NOMO-1 treated with dmso at 0.1 percent for 144 hours (cell line): ENCODE results near the gene TRAPPC6A.
A peak's percentile ranks its signal among the peaks of the same experiment; 100 is the strongest.

Experiments used
- DNase-seq: peaks from one replicate; lab custom pipeline; 2025; ENCODE audit not compliant: unreplicated experiment; lab: John Stamatoyannopoulos, UW

The TRAPPC6A gene

DNA sequence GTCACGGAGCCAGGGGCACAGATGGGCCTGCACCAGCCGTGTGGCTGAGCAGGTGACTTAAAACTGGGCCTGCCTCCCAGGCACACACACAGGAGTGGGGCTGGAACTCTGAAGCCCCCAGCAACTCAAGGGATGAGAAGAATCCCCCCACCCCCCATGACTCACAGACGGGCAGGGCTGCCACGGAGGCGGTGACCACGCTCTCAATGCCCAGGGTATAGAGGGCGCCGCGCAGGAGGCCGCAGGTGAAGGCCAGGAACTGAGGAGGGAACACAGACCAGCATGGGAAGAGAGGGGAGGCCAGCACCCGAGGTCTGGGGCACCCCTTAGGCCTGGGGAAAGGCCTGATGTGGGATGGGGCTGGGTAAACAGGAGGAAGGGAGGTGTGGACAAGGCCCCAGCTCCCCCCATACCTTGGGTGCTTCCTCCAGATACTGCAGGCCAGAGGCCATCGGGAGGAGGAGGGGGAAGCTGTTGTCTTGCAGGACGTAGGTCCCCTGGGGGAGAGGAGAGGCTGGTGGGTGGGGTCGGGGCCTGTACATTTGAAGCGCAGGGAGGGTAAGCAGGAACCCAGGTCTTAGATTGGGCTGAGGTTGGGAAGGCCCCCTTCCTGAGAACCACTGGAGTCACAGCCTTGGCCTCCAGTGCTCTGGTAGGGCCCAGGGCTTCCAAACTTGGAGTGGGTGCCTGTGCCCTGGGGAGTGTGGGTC is 14.1 kb downstream of the TRAPPC6A start:
- no peak for DNase-seq

DNA sequence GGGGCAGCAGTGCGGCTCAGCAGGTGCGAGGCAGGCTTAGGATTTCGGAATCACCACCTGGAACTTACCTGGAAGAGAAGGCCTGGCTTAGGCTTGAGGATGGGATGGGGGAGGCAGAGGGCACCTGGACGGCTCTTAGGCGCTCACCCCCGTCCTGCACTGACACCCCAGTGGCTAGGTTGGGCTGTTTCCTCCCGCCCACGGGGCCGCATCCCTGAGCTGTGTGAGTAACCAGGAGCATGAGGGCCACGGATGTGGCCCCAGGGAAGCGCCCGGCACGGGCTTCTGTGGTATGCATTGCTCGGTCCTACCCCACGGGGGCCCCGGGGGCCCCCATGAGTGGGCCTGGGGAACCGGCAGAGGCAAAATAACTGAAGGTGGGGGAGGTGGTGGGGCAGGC is 14.9 kb downstream of the TRAPPC6A start:
- DNase-seq = no peak

DNA sequence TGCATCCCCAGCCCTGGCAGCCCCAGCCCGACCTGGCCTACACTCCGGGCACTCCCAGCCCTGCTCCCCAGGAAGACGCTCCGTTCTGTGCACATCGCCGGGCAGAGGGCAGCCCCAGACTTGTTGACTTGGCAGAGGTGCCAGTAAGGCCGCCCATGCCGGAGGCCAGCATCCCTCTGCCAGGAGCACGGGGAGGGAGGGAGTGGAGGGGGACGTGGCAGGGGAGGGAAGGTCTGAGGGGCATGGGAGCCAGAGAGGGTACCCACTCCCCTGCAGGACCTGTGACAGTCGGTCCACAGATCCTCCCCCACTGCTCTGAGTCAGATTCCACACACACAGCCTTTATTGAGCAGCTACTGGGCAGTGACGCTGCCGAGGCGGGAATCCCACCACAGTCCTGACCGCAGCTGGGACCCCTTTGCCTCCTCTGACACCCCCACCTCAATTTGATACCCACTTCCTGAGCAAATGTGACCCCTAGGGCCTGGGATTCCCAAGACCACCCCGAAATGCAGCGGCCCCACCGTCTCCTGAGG is 15.4 kb downstream of the TRAPPC6A start:
- DNase-seq = no peak

DNA sequence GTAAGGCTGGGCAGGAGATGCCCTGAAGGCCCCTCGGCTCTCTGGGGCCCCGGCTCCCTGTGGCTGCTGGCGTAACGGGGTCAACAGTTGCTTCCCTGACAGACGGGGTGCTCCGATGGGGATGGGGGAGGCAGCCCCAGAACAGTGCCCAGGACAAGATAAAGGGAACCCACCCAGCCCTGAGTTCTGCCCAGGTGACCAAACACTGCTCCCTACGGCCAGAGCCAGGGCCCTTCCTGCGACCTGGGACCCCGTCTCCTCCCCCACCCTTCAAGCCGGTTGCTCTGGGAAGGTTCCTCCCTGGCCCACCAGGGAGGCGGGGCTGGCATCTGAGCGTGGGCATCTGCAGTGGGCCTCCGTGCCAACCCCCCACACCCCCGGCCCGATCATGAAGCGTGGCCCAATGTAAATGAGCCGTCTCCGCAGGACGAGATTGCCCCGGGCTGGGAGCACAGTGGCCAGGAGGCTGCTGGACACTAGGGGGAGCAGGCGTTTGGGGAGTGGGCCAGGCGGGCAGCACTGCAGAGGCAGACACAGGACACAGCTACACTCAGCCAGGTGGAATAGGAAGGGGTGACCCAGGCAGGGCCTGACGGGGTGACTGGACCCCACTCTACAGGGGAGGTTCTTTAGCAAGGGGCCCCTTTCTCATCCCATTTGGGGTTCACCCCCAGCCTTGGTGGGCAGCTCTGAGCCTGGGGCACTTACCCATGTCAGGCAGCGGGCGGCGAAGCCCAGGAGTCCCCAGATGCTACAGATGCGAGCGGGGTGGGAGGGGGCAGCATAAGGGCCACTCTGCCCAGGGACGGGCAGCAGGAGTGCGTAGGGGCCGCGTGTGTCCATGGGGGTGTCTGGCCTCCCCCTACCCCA is 16.1 kb downstream of the TRAPPC6A start:
- no peak for DNase-seq

DNA sequence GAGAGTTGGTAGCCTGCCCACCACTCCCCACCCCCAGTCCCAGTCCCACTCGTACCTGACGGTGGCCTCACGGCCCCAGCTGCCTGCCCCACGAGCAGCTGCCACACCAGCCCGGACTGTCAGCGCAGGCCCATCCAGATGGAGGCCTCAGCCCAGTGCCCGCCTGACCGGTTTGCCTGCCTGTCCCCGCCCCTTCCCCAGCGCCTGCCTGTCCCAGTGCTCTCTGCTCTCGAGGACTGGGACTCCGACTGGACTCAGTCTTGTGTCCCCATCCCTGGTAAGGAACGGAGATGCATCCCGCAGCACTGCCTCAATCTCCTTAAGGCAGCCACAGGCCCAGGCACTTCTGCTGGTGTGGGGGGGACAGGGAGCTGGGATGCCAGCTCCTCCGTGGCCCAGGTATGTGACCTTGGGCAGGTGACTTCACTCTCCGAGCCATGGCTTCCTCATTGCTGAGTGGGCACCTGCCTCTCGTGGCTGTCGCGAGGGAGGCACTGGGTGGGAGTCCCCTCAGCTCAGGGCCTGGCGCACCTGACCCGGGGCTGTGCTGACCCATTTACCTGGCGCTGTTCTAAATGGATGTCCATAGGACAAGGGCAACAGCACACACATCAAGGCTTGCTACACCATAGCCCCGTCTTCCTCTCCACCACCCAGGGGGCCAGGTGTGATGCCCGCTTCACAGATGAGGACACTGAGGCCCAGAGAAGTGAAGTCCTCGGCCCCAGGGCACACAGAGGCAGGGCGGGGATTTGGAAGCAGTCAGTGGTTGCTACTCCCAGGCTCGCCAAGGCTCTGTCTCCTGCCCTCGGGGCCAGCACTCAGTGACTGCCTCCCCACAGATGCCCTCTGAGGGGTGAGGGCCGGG is 16.9 kb downstream of the TRAPPC6A start, which contains the start of gene NKPD1:
TSS of gene NKPD1 (minus strand) at position 113 of the 868 bp plus-strand sequence. CDS start 832 bp downstream, outside the sequence.
- DNase-seq = no peak

DNA sequence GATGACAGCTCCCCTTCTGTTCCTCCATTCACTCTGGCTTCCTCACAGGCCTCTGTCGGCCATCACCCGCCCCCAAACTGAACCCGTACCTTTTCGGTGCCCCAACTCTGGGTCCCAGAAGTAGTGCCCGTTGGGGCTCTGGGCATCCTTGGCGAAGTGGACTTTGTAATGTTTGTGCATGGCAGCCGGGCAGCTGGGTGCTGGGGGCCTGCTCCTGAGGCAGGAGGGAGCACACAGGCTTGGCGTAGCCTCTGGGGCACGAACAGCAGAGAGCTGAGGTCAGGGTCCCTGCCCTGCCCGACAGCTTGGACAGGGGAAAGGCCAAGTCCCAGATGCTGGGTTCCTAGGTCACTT is 18.1 kb downstream of the TRAPPC6A start:
- DNase-seq = no peak

DNA sequence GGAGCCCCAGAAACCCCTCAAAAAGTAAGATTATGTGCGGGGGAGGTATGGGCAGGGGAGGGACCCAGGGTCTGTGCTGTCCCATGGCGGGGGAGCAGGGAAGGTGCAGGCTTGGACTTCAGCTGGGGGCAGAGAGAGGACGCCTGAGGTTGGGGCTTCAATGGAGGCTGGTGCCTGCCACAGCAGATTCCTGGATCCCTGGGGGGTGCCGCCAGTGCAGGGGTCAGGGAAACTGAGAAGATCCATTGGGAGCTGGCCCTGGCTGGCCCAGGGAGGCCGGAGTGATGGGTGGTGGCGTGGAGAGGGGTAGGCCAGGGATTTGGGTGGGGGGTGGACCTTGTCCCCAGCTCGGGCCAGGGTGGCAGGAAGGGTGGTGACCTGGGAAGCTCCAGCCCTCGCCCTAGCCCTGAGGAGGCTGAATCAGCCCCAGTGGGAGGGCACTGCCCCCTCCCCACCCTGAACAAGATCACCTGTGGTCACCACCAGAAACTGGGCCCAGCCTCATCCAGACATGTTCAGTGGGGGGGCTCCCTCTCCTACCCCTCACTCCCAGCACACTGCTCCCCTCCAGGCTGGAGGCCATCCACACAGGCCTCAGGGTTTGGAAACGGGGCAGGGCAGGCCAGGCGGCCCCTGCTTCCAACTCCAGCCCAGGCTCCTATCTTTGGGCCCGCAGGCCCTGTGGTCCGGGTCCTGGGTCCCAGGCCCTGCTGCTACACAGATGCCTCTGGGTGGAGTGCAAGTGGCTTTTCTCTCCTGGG is 18.6 kb downstream of the TRAPPC6A start:
- no peak for DNase-seq

DNA sequence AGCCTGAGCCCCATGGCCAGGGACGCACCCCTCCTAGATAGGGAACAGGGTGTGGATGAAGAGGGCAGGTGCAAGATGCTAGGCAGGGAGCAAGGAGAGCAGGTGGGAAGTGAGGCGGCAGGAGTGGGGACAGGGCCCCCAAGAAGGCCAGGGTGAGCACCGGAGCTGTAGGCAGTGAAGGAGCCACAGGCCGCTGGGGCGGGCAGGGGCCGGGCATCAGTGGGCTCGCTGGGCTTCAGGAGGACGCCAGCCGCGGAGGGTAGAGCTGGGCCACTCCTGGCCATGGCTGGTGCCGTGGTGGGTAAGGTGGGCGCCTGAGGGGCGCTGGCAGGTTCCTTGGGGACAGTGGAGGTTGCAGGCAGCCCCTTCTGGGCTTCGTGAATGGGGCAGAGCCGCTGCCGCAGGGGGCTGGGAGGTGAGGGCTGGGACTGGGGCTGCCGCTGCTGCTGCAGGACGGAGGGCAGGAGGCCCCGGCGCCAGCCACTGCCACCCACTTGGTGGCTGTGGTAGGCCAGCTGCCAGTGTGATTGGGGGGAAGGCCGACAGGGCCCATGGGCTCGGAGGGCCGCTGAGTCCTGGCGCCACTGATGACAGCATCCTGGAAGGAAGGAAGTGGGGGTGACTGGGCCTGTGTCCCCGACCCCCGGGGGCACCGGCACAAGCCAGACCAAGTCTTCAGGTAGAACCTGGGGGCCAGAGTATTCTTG is 19.4 kb downstream of the TRAPPC6A start:
- no peak for DNase-seq

DNA sequence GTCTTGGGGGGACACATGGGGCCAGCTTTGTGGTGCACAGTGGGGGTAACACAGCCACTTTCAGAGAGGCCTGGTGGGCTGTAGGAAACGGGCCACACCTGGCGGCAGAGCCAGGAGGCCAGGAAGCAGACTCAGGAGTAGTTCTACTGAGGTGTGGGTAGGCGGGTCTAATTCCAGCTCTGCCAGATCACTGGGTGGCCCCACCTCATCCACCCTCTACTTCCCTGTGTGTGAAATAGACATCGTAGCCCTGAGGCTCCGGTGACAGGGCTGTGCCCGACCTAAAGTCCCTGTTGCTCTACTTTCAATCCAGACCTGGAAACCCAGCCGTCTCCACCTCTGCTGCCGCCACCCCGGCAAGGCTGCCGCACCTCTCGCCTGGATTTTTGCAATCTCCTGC is 21.3 kb downstream of the TRAPPC6A start:
- DNase-seq = no peak

DNA sequence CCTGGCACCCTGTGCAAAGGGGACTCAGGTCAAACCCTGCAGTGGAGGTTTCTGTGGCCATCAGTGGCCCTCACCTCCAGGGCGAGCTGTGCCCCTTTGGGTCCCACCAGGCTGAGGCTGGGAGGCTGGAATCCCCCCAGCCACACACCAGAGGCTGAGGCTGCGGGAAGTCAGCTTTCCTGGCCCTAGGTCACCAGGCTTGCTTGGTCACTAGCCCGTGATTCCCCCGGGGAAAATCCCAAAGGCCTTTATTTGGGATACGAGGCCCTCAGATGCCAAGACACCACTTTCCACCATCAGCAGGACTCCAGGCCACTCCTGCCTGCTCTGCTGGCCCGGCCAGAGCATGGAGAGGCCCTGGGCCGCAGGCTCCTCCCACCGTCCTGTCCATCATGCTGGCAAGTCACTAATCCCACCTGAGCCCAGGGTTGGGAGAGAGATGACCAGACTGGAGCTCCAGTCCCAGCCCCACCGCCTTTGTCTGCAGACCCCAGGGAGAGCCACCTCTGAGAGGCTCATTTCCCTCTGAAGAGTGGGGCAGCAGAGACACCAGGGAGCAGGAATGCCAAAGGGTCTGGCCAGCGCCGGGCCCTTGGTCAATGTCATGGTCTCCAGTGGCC is 21.9 kb downstream of the TRAPPC6A start:
- DNase-seq = no peak

DNA sequence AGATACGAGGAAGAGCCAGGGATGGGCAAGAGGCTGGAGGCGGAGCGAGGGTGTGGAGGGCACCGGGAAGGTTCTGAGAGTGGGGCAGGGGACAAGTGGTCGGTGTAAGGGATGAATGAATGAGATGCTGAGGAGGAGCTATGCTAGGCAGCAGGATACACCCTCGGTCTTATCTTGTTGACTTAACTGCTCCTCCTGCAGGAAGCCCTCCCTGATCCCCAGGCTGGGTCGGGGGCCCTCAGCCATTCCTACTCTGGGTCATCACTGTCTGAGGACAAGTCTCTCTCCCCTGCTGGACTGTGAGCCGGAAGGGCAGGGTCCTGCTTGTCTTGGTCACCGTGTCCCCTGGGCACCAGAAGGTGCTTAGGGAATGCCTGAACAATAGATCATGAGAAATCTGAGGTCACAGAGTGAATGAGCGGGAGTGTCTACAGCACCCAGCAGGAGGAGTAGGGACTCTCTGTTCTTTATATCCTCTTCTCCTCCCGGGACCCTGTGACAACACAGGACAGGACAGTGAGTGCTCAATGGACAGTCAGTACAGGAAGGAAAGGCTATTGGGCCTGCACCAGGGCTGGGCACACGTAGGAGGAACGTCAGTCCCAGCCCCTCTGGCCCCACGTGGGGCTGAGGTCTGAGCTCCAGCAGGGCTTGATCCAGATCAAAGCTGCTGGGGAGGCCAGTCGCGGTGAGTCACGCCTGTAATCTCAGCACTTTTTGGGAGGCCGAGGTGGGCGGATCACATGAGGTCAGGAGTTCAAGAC is 23.8 kb downstream of the TRAPPC6A start:
- DNase-seq = peak; percentile 12

DNA sequence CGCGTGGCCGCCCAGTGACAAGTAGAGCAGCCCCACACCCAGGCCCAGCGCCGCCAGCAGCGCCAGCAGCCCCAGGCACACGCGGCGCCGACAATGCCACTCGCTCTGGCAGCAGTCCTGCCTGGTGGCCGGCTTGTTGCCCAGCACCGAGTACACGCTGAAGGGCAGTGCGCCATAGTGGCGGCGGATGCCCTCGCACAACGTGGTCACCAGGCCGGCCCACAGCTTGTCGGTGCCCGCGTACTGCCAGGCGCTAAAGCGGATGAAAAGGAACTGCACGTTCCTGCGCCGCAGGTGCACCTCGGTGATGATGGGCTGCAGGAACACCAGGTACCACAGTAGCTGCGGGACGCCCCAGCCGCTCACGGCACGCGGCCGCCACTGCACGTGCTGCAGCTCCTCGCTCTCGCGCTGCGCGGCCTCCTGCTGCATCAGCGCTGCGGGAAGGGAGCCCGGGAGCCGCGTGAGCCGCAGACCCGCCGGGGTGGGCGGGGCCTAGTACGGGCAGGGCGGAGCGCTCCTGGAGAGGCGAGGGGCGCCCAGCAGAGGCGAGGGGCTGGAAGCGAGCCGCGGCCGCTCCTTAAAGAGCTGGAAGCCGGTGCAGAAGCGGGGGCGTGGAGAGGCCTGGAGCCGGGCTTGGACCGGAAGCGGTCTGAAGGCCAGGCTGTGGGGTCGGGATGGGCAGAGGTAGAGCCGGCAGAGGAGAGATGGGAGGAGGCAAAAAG is 24.5 kb downstream of the TRAPPC6A start:
- no peak for DNase-seq

DNA sequence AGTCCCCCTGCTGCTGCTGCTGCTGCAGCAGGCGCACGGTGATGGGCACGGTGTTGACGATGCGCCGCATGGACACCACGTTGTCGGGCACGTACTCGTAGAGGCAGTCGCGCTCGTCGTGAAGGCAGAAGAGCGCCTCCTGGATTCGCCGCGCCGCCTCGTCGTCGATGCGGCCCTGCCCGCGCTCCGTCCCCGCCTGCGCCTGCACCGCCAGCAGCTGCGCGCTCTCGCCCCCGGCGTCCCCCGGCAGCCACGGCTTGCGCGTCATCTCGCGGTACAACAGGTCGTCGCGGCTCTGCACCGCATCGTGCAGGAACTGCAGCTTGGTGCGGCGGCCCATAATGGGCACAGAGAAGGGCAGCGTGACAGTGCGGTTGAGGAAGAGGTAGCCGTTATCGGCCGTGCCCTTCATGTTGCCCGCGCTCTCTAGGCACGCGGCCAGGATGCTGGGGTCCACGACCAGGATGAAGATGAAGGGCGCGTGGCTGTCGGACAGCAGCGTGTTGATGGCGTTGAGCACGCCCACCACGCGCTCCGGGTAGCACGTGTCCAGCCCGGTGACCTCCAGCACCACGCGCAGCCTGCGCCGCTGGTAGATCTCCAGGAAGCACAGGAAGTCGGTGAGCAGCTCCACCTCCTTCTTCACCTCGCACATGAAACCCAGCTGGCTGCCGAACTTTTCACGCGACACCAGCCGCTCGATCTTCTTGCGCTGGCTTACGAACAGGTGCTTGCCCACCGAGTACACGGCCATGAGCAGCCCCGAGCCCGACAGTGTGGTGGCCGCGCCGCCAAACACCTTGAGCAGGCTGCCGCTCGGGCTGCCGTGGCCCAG is 25.3 kb downstream of the TRAPPC6A start:
- no peak for DNase-seq

DNA sequence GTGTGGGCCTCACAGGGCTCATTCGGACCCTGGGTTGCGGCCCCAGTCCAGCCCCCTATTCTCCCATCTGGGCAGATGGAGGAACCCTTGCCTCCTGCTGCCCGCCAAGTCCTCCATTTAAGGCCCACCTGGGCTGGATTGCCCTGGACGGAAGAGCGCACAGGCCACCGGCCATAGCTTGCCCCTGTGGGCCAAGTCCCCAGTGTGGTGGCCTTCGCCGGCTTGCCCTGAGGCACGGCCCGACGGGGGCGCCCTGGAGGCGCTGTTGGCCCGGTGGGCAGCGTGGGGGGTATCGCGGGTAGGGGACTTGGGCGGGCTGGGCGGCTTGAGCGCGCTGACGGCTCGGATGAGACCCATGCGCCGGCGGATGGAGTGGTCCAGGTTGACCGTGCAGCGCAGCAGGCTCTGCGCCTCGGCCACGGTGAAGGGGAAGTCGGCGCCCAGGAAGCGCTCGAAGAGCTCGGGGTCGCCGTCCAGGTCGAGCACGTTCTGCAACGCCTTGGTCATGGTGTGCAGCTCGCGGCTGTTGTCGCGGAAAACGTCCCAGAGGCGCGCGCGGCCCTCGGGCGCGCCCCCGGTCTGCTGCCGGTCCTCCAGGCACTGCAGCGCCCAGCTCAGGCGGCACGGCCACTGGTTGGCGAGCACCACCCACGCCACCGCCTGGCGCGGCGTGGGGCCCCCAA is 26.1 kb downstream of the TRAPPC6A start:
- no peak for DNase-seq

DNA sequence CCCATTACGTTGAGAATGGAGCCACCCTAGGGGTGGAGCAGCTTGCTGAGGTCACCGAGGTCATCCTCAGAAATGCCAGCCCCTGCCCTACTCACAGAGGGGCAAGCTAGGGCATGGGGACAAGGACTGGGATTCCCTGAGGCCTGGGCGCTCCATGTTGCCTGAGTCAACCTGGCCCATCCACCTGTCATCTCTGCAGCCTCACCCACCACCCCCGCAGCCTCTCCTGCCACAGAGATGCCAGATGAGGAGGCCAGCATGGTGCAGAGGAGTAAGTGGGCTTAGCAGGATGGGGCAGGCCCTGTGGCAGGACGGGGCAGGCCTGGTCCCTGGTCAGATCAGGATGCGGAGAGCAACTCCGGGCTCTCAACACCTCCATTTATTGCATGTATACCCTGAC is 26.7 kb downstream of the TRAPPC6A start:
- DNase-seq = no peak

DNA sequence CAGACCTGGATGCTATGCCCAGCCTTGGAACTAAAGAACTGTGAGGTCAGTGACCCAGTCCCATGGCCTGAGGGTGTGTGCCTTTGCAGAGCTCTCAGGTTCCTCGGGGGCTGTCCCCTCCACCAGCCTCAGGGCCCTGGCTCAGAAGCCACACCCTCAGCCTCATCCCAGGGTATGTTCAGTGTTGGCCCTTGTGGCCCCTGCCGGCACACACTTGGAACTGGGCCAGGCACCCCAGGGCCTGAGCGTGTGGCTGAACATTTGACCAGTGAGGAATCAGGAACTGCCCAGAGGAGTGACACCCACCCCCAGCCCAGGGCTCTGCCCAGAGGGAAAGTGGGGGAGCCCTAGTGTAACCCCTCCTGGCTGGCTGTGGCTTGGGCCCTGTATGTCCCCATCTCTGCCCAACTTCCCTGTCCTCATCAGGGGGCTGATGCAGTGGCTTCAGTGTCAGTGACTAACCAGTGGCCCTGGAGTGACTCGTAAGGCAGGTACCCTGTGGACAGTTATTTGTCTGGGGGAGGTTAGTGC is 27.2 kb downstream of the TRAPPC6A start:
- DNase-seq = no peak
